ENCODE data around the gene SLCO2A1.

SLCO2A1 gene

DNA sequence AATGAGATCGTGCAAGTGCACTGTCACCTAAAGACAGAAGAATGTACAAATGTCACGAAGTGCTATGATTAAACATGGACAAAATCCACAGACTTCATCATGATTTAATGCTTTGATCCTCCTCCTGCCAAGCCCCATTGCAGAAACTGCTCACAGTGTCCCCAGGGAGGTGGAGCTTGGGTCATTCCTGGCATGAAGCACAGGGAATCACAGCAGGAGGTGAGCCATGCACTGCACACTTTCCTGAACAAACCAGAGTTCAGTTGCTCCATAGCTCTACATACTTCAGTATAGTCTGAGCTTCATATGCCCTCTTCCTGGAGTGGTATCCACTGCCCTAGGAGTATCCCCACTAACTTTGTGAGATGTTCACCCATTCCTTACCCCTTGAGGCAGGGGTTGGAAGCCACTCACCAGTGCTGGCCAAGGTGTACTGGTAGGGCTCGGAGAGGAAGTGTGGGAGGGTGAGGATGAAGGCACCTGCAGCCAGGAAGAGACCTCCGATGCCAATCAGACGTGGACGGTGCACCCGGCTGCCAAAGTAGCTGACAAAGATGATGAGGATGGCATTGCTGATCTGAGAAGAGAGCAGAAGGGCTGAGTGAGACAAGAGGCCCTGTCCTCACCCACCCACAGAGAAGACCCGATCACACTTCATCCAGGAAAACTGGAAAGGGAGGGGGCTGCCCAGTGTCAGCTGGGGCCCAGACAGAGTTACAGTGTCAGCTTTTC, 56.3 kb downstream of the SLCO2A1 start:
- DNase-seq, result no peak

- DNase-seq, result no peak
These were observed 57.6 kb downstream of the SLCO2A1 start for GRCh38 chr3:133972156-133972555.

GRCh38 chr3:133970916-133971315, 58.8 kb downstream of the SLCO2A1 start:
- no peak for DNase-seq

- no peak for DNase-seq
These were observed 59.4 kb downstream of the SLCO2A1 start for GRCh38 chr3:133970339-133970738.

DNA sequence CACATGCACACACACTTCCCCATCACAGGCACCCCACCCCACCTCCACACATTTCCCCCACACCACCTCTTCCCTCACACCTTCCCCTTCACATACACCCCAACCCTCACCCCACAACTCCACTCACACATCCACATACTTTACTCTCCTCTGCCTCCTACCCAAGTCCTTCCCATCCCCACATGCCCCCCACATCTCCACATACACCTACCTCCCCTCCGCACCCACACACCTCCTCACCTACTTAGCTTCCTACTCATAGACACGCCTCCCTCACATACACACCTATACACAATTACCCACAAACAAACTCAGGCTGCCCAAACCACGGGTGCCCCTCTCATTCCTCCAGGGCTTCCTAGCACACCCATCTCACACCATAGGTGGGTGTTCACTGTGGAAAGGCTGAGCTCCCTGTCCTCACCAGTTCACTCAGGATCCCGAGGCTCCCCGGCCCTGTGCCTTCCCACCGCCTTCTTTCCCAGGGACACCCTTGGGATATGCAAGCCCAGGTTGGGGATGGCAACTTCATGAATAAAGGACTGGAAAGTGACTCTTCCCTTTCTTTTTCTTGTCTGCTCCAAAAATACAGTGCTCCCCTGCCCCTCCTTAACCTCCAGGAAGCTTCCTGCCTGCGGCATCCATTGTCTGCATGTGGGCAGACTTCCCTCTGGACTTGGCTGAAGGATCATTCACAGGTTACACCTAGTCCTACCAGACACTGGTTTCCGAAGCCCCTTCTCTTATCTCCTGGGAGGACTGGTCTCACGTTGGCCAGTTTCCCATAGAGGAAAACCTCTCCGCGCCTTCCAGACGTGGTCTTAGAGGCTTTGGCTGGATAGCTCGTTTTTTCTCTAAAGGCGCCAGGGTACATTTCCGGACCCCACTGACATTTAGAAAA, 61.5 kb downstream of the SLCO2A1 start:
- no peak for DNase-seq

GRCh38 chr3:133966954-133967353, 62.8 kb downstream of the SLCO2A1 start:
- DNase-seq, result no peak

- DNase-seq, result no peak
These were observed 63.8 kb downstream of the SLCO2A1 start for GRCh38 chr3:133965906-133966305.

DNA sequence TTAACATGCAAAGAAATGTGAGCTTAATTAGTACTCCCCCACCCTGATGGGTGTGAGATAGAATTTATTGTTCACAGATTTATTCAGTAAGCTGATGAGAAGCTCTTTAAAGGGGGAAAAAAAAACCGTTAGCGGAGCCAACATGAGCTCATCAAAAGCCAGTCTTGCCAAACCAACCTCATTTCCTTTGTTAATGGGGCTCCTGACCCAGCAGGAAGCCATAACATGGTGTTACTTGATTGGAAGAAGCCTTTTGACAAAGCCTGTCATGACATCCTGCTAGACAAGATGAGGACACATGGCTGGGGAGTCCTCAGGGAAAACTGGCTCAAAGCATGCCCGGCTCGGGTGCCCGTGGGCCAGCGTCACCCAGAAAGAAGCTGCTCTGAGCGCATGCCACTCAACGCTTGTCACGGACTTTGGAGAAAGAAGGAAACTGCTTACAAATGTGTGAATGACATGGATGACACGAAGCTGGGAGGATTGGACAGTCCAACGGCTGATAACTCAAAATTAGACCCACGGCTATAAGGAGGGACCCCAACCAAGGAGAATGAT, 64.6 kb downstream of the SLCO2A1 start:
- DNase-seq, result no peak

GRCh38 chr3:133964547-133964946, 65.2 kb downstream of the SLCO2A1 start:
- no peak for DNase-seq

GRCh38 chr3:133963657-133964396, 65.9 kb downstream of the SLCO2A1 start:
- DNase-seq, result no peak

GRCh38 chr3:133962849-133963248, 66.9 kb downstream of the SLCO2A1 start:
- no peak for DNase-seq

DNA sequence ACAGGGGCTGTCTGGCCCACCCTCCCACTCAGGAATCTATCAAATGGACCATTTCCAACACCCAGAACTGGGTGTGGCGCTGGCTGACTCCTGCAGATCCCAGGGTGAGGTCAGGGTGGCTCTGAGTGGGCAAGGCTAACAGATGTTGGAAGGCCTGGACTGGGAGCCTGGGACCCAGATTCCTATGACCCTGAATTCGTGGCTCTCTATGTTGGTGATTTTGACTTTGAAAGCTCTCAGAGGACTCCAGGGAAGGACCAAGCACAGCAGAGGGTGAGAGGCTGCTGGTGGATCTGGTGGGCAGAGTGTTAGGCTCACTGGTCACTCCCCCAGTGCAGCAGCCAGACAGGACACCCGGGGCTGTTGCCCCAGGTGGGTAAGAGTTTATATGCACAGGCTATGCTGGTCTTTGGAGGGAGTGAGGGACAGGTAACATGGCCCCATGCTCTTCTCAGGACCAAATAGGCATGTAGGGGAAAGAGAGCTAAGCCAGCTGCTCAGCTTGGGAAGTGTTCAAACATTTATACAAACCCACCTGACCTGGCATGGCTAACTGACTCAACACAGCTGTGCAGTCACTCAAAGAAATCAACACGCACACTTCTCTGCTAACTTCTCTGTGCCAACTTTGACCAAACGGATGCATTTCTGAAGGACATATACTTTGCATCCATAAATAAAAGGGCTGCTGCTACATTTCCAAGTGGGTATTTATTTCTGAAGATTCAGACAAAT, 71.5 kb downstream of the SLCO2A1 start:
- DNase-seq, result no peak

- DNase-seq, result no peak
These were observed 72.7 kb downstream of the SLCO2A1 start for GRCh38 chr3:133956982-133957381.

- DNase-seq, result no peak
These were observed 73.4 kb downstream of the SLCO2A1 start for GRCh38 chr3:133956353-133956752.

DNA sequence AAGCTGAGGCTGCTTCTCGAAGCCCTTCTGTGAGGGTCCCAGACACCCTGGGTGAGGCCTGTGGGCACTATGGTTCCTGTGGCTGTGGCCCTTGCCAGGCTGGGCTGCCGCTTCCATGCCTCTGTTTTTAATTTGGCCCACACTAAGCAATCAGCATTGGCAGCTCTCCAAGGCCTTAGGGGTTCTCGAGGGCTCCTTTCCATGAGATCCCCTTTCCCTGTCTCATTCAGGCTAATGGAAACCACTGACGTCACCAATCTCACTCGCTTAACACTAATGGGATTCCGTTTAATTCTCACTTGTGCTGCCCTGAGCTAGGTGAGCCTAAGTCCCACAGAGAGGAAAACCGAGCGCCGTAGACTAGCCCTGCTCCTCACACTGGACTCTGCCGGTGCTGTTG, 73.8 kb downstream of the SLCO2A1 start:
- DNase-seq, result peak; percentile 36

DNA sequence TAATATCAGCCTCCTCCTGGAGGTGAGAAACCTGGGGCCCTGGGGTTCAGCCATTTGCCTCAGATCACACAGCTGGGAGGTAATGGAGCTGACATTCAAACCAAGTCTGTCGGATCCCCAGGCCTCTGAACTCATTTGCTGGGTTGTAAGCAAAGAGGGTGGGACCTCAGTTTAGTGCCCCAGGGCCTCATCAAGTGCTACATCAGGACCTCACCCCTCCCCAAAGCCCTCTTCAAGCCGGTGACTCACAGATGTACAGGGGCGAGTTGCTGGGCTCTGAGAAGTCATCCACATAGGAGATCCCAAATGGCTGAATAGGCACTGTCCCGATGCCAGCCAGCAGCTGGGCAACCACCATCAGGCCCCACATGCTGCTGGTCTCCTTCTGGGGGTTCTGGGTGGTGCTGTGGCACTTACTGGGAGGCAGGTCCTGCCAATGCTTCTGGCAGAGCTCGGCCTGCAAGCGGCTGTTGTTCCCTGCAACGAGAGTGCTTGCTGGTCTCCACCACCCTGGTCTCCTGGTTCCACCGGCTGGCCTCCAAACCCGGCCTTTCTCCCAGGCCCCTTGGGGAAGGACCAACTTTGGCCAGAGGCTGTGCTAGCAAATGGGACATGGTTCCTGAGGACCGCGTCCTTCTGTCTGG, 74.9 kb downstream of the SLCO2A1 start:
- no peak for DNase-seq

- DNase-seq, result no peak
These were observed 76.4 kb downstream of the SLCO2A1 start for GRCh38 chr3:133953297-133953696.

- no peak for DNase-seq
These were observed 80.3 kb downstream of the SLCO2A1 start for GRCh38 chr3:133949438-133949837.

DNA sequence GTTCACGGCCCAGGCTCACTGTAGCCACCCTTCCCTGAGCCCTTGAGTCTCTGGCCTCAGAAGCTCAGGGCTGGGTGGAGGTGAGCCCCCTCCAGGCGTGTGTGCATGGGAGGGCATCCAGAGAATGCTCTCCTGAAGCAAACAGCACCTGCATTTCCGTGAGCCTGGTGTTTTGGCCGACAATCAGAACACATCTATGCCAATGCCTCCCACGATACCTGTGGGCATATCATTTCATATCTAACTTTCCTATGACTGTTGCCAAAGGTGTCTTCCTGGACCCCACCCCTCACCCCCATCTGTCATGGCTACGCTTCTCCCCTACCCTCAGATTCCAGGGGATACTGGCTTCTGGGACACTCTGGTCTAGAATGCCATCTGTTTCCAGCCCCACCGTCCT, 80.7 kb downstream of the SLCO2A1 start:
- no peak for DNase-seq

DNA sequence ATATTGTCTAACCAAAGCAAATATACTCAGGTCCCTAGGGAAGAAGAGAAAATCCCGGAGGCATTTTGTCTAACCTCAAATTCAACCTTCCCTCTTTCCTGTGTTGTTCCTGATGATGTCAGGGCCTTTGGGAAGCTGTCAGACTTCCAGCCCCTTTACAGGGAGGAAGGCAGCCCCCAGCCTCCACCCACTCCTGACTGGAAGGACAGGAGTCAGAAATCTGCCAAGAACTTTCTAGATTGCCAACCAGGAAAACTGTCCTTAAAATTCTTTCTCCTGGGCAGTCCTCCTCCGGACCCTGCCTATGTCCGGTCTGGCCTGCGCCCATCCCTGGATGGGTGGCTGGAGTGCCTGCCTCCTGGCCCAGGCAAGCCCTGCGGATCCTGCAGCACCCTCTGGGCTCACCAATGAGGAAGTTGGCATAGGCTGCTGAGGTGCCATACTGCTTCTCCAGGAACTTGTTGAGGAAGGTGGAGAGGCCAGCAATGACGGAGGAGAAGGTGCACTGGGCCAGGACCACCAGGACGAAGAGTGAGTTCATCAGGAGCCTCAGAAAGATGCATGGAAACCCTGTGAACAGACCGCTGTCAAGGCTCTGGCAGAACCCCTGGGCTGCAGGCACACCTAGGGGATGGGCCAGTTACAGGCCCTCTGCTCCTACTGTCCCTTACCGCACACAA, 81.5 kb downstream of the SLCO2A1 start:
- DNase-seq, result no peak

DNA sequence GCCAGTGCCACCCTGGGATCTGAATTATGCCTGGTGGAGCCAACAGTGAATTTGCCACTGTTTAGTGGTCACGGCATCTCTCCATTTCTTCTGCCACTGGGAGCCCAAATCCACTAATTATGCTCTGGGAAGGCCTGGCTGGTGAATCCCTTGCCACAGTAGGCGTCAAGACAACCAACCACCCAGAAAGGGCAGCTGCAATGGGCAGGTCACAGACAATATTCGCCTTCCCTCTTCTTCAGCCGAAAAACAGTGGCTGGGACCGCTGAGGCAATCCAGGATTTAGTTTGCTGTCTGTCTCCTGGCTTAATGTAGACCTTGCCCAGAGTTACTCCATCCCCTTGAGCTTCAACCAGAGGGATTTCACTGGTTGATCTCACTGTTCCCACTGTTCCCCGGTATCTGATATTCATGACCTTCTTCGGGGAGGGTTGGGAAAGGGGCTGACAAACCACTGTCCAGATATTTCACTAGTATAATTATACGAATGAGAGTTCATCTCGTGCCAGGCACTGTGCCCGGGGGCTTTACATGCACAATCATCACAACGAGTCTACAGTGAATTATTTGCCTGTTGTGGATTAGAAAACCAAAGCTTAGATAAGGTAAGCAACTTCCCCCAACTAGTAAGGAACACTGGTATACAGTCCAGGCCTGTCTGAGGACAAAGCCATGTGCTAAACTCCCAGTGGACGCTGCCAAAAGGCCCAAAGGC, 84.2 kb downstream of the SLCO2A1 start:
- no peak for DNase-seq
